ENCODE results near the gene PCCA. TPM values are rescaled to one million over a fixed set of nuclear protein-coding genes. Genes with fewer than 3 reads are reported as not detected.

PCCA gene
- total and polyA plus RNA-seq, 8 donors: 26.8 to 48.9 (median 37.6) TPM

DNA sequence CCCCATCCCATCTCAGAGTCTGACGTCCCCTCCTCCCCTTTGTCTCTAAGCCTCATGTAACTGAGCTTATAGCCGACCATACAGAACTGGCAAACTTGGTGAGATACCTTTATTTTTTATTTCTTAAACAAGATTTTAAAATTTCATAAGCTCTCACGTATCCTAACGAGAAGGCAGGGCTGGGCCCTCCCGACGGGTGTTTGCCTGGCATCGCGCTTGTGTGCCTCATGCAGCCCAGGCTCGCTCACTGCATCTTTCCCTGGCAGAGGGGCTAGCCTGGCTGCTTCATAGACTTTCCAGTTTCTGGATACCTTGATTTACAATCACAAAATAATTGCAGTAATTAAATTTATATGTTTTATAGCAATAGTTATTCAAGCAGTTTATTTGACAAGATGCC lies 430.7 kb downstream of the PCCA start:
- ATAC-seq (no peak), DNase-seq (no peak)
- Histone ChIP-seq H3K27ac (no peak overlapping the region), H3K36me3 (no peaks in the 10 kb centered on the region), H3K4me3 (no peak overlapping the region), H3K27me3 (no peaks in the 10 kb centered on the region), H3K4me1 (peaks cover 0 to 4% of the 10 kb centered on the region in 2 donors), H3K9me3 (no peaks in the 10 kb centered on the region)
- intact Hi-C loops (cut with DNase I): loop anchor here in 1 of 2 donors (10.0 kb wide), 2 partner anchors 605 to 865 kb away; no protein-coding TSS in a partner anchor
- TF ChIP-seq, protein P1, sequence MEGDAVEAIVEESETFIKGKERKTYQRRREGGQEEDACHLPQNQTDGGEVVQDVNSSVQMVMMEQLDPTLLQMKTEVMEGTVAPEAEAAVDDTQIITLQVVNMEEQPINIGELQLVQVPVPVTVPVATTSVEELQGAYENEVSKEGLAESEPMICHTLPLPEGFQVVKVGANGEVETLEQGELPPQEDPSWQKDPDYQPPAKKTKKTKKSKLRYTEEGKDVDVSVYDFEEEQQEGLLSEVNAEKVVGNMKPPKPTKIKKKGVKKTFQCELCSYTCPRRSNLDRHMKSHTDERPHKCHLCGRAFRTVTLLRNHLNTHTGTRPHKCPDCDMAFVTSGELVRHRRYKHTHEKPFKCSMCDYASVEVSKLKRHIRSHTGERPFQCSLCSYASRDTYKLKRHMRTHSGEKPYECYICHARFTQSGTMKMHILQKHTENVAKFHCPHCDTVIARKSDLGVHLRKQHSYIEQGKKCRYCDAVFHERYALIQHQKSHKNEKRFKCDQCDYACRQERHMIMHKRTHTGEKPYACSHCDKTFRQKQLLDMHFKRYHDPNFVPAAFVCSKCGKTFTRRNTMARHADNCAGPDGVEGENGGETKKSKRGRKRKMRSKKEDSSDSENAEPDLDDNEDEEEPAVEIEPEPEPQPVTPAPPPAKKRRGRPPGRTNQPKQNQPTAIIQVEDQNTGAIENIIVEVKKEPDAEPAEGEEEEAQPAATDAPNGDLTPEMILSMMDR (IDR thresholded peaks at IDR 0.05): no peak

GRCh38 chr13:100520936-100521850 lies 432.3 kb downstream of the PCCA start:
- no peaks in the 10 kb centered on the region for H3K36me3 ChIP-seq
- no peaks in the 10 kb centered on the region for H3K4me1 ChIP-seq
- no peaks in the 10 kb centered on the region for H3K9me3 ChIP-seq
- no peaks in the 10 kb centered on the region for H3K27me3 ChIP-seq
- TF ChIP-seq, protein P1 (IDR thresholded peaks at IDR 0.05): no peak
- H3K27ac ChIP-seq: no peak overlapping the region
- DNase-seq (peak in 1 of 4 donors; percentile 70), ATAC-seq (no peak)
- no peak overlapping the region for H3K4me3 ChIP-seq
- intact Hi-C loops (cut with DNase I): no loop called here

DNA sequence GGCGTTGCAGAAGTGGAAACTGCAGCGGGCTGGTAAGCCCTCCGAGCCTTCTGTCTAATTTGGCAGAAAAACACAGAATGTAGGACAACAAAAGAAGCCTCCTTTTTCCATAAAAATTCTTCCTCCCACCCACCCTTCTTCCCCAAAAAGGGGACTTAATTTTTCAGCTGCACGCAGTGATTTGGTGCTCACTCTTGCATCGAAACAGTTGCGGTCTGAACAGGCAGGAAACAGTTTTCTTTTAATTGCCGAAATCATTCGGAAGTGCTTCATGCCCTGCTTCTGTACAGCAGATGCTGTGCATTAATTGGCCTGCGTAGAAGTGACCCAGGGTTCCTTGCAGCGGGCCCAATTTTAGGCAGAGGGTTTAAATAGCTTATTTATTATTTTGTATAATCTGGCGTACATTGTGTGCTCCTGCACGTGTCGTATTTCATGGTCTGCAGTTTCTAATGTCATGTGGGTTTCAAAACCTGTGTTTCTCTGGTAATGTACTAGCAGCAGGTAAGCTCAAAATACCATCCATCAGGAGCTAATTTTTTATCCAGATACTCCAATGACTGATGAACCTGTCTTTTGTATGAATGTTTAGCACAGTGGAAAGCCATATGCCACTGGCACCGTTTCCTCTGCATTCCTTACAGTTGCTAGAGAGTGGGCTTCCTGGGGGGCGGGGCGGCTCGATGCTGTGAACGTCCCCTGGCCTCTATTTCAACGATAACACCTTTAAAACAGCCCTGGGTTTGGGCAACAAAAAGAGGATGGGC lies 433.1 kb downstream of the PCCA start:
- Histone ChIP-seq H3K9me3 (no peaks in the 10 kb centered on the region), H3K36me3 (peaks cover 0 to 4% of the 10 kb centered on the region in 2 donors), H3K27ac (no peak overlapping the region), H3K27me3 (no peaks in the 10 kb centered on the region), H3K4me1 (no peaks in the 10 kb centered on the region), H3K4me3 (no peak overlapping the region)
- TF ChIP-seq, protein P1 (IDR thresholded peaks at IDR 0.05): no peak
- DNase-seq: no peak
- intact Hi-C loops (cut with DNase I): no loop called here
- ATAC-seq: no peak

GRCh38 chr13:100522618-100523309 lies 433.9 kb downstream of the PCCA start:
- Histone ChIP-seq H3K9me3 (no peaks in the 10 kb centered on the region), H3K4me3 (no peak overlapping the region), H3K36me3 (peaks cover 0 to 4% of the 10 kb centered on the region in 2 donors), H3K4me1 (no peaks in the 10 kb centered on the region), H3K27me3 (no peaks in the 10 kb centered on the region), H3K27ac (no peak overlapping the region)
- ATAC-seq (no peak), DNase-seq (no peak)
- TF ChIP-seq, protein P1 (IDR thresholded peaks at IDR 0.05): no peak
- intact Hi-C loops (cut with DNase I): no loop called here
